DND-41 (cell line): ENCODE data around the gene SARM1.

Experiments used
- CTCF ChIP-seq: IDR thresholded peaks from 2 replicates; pipeline ENCODE4 v1.5.1; 2012; ENCODE audit warnings: borderline replicate concordance, low read length, moderate library complexity, mild to moderate bottlenecking; ENCODE audit not compliant: poor library complexity, severe bottlenecking; ENCODE audit errors: extremely low read depth
- EZH2 ChIP-seq: IDR thresholded peaks from 3 replicates; pipeline ENCODE4 v1.6.1; 2012; ENCODE audit warnings: borderline replicate concordance, low read depth, mild to moderate bottlenecking, moderate library complexity, low read length, inconsistent platforms; ENCODE audit not compliant: severe bottlenecking

GRCh38 chr17:28421787-28422305 lies 50.4 kb downstream of the SARM1 start:
- TF ChIP-seq CTCF (no peak), EZH2 (no peak)
